NOMO-1 treated with DMSO at 0.1 percent for 48 hours (cell line): ENCODE data around the gene TMEM132A.
"Not testable (repeated sequence)": the region's sequence is repeated elsewhere in the genome, so short reads cannot be mapped to it uniquely, and the experiment has no call there.

Experiments
- DNase-seq: peaks from one replicate; lab custom pipeline; 2025; ENCODE audit not compliant: unreplicated experiment; lab: John Stamatoyannopoulos, UW

The TMEM132A gene

GRCh38 chr11:60902625-60903024, 21.6 kb upstream of the TMEM132A start:
- no peak for DNase-seq

- DNase-seq: no peak
Measured at GRCh38 chr11:60905047-60905446, 19.2 kb upstream of the TMEM132A start.

- no peak for DNase-seq
Measured at GRCh38 chr11:60905551-60906113, 18.6 kb upstream of the TMEM132A start.

GRCh38 chr11:60906132-60906972, 17.9 kb upstream of the TMEM132A start, which contains the start of gene PRPF19:
PRPF19 (minus strand) TSS chr11:60906585; CDS start chr11:60906382, 203 bp downstream.
- DNase-seq: peak; percentile 98

- no peak for DNase-seq
Measured at GRCh38 chr11:60908803-60909202, 15.5 kb upstream of the TMEM132A start.

GRCh38 chr11:60909680-60910280, 14.5 kb upstream of the TMEM132A start:
- DNase-seq: not testable (repeated sequence)

- DNase-seq: peak; percentile 89
Measured at GRCh38 chr11:60910281-60910687, 14.0 kb upstream of the TMEM132A start.

GRCh38 chr11:60910711-60911380, 13.4 kb upstream of the TMEM132A start:
- DNase-seq: peak; percentile 8

- DNase-seq: no peak
Measured at GRCh38 chr11:60912223-60912850, 11.9 kb upstream of the TMEM132A start.

GRCh38 chr11:60912851-60913528, 11.3 kb upstream of the TMEM132A start:
- DNase-seq: no peak

- DNase-seq: peak; percentile 84
Measured at GRCh38 chr11:60913793-60914632, 10.2 kb upstream of the TMEM132A start, which contains the start of gene TMEM109. TMEM109 (plus strand) TSS chr11:60914158; CDS start chr11:60919694, 5,536 bp downstream.

GRCh38 chr11:60914633-60915247, 9.5 kb upstream of the TMEM132A start:
- no peak for DNase-seq

- DNase-seq: peak; percentile 87
Measured at GRCh38 chr11:60915248-60915914, 8.9 kb upstream of the TMEM132A start.

- no peak for DNase-seq
Measured at GRCh38 chr11:60916669-60917206, 7.5 kb upstream of the TMEM132A start.

- no peak for DNase-seq
Measured at GRCh38 chr11:60917267-60917666, 7.0 kb upstream of the TMEM132A start.

- DNase-seq: no peak
Measured at GRCh38 chr11:60918251-60918938, 5.9 kb upstream of the TMEM132A start.

GRCh38 chr11:60918939-60919265, 5.4 kb upstream of the TMEM132A start:
- DNase-seq: no peak

GRCh38 chr11:60919320-60919719, 4.9 kb upstream of the TMEM132A start:
- peak; percentile 69 for DNase-seq
